ENCODE data around the gene ZNF786. TPM values are rescaled to one million over a fixed set of nuclear protein-coding genes. Genes with fewer than 3 reads are reported as not detected.
"Not testable (repeated sequence)": the region's sequence is repeated elsewhere in the genome, so short reads cannot be mapped to it uniquely, and the experiment has no call there.

Gene ZNF786
- total and polyA plus RNA-seq, 2 experiments from 2014 or later, result 6.1 to 19.8 TPM

DNA sequence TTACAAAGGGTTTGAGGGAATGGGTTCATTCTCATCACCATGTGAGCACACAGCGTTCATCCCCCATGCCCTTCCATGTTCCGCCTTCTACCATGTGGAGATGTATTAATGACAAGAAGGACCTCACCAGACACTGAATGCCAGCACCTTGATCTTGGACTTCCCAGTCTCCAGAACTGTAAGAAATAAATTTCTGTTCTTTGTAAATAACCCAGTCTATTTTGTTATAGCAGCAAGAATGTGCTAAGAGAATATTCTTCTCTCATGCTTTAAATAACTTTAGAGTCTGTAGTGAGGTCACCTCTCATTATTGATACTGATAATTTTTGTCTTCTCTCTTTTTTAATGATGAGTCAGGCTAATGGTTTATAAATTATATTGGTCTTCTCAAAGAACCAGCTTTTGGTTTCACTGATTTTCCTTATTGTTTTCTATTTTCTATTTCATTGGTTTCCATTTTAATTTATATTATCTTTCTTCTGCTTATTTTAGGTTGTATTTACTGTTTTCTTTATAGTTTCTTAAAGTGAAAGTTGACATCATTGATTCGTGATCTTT, 59.1 kb downstream of the ZNF786 start:
- no peak for DNase-seq (ENCODE audit: low spot score)
- no peak overlapping the region for H2AFZ ChIP-seq
- no peaks in the 10 kb centered on the region for H3K36me3 ChIP-seq (ENCODE audit: insufficient read depth)
- no peak overlapping the region for H3K27ac ChIP-seq (ENCODE audit: low read depth)
- no peaks in the 10 kb centered on the region; the same call in 1 of the 2 replicates for H3F3A ChIP-seq (replicated peaks; ENCODE audit: low read depth)
- TF ChIP-seq EZH2phosphoT487 (IDR thresholded peaks at IDR 0.05; ENCODE audit: unreplicated experiment) (no peak), EZH2 (IDR thresholded peaks at IDR 0.05; ENCODE audit: low read depth, unreplicated experiment) (no peak), ZNF114 (CRISPR knock-in tag; IDR thresholded peaks at IDR 0.05) (no peak), ZNF331 (CRISPR knock-in tag; IDR thresholded peaks at IDR 0.05; ENCODE audit: low read depth) (no peak), POLR2AphosphoS5 (IDR thresholded peaks at IDR 0.05; ENCODE audit: low read depth) (no peak), ZNF462 (CRISPR knock-in tag; IDR thresholded peaks at IDR 0.05) (no peak), STAT1 (IDR thresholded peaks at IDR 0.05; ENCODE audit: unreplicated experiment) (no peak), NANOG (IDR thresholded peaks at IDR 0.05; ENCODE audit: borderline replicate concordance) (no peak), JUNB (IDR thresholded peaks at IDR 0.05; ENCODE audit: unreplicated experiment) (no peak)
- TF ChIP-seq, protein P1, sequence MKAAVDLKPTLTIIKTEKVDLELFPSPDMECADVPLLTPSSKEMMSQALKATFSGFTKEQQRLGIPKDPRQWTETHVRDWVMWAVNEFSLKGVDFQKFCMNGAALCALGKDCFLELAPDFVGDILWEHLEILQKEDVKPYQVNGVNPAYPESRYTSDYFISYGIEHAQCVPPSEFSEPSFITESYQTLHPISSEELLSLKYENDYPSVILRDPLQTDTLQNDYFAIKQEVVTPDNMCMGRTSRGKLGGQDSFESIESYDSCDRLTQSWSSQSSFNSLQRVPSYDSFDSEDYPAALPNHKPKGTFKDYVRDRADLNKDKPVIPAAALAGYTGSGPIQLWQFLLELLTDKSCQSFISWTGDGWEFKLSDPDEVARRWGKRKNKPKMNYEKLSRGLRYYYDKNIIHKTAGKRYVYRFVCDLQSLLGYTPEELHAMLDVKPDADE (IDR thresholded peaks at IDR 0.05), result no peak
- peaks cover 12% of the 10 kb centered on the region for H4K20me1 ChIP-seq (replicated peaks; ENCODE audit: insufficient read depth)
- H3K4me1 ChIP-seq (ENCODE audit: insufficient read depth), result peaks cover 10% of the 10 kb centered on the region
- ATAC-seq, result no peak
- H3K79me2 ChIP-seq (replicated peaks; ENCODE audit: insufficient read depth), result peaks cover 16% of the 10 kb centered on the region
- H3K4me3 ChIP-seq, result no peak overlapping the region
- H3K4me2 ChIP-seq, result no peak overlapping the region
- no peaks in the 10 kb centered on the region for H3K9me2 ChIP-seq (ENCODE audit: insufficient read depth)
- Mint-ChIP-seq H3K36me3 (ENCODE audit: low read depth) (no peaks in the 10 kb centered on the region), H3K27me3 (ENCODE audit: insufficient read depth, low read depth, poor library complexity) (peaks cover 2% of the 10 kb centered on the region), H3K9me3 (peaks cover 5% of the 10 kb centered on the region; the same call in 2 of the 3 replicates), H3K27ac (no peak overlapping the region), H3K4me3 (no peak overlapping the region), H3K4me1 (peaks cover 17% of the 10 kb centered on the region; the same call in 2 of the 3 replicates)
- no peaks in the 10 kb centered on the region for H3K27me3 ChIP-seq (ENCODE audit: insufficient read depth)

DNA sequence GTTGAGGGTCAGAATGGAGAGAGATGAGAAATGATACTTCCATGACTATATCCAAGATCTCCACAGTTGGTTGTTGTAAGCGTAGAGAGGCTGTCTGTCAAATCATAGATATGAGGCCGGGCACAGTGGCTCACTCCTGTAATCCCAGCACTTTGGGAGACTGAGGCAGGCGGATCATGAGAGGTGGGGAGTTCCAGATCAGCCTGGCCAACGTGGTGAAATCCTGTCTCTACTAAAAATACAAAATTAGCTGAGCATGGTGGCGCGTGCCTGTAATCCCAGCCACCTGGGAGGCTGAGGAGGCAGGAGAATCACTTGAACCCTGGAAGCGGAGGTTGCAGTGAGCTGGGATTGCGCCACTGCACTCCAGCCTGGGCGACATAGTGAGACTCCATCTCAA, 60.1 kb downstream of the ZNF786 start:
- H3K4me3 Mint-ChIP-seq; H2AFZ ChIP-seq; H3K9me3 Mint-ChIP-seq; H3K27ac ChIP-seq (ENCODE audit: low read depth); H3K27ac Mint-ChIP-seq; H3K36me3 ChIP-seq (ENCODE audit: insufficient read depth); H3F3A ChIP-seq (replicated peaks; ENCODE audit: low read depth); H3K27me3 ChIP-seq (ENCODE audit: insufficient read depth); H3K4me2 ChIP-seq; DNase-seq (ENCODE audit: low spot score); H3K4me3 ChIP-seq; H3K9me2 ChIP-seq (ENCODE audit: insufficient read depth); H3K27me3 Mint-ChIP-seq (ENCODE audit: insufficient read depth, low read depth, poor library complexity); ATAC-seq; H3K36me3 Mint-ChIP-seq (ENCODE audit: low read depth): not testable (repeated sequence)
- peaks cover 26% of the 10 kb centered on the region for H3K79me2 ChIP-seq (replicated peaks; ENCODE audit: insufficient read depth)
- peaks cover 19% of the 10 kb centered on the region for H4K20me1 ChIP-seq (replicated peaks; ENCODE audit: insufficient read depth)
- peaks cover 13% of the 10 kb centered on the region for H3K4me1 ChIP-seq (ENCODE audit: insufficient read depth)
- peaks cover 27% of the 10 kb centered on the region for H3K4me1 Mint-ChIP-seq
